HepG2 (cell line): ENCODE measurements around the gene HCN4. TPM values are rescaled to one million over a fixed set of nuclear protein-coding genes. Genes with fewer than 3 reads are reported as not detected.

Experiments used
- ATAC-seq: fragments of 200-7000 bp; cut with Tn5 transposase; 3 replicates; pipeline ENCODE4 v1.9.1; 2020; ENCODE audit warnings: mild to moderate bottlenecking, moderate library complexity
- BruUV-seq: library from RNA; stranded (reverse); fragments of 400-500 nt; replicated peaks from 2 replicates; lab custom pipeline; 2021; lab: Mats Ljungman, UMichigan
- CTCF ChIA-PET: fragments of 300-600 bp; formaldehyde crosslinking; extraction: SDS; loops from one replicate; lab custom pipeline; 2021; ENCODE audit warnings: low total read pairs, inconsistent platforms, low intra/inter-chr PET ratio; lab: Yijun Ruan, JAX
- POLR2A ChIA-PET: fragments of 350-600 bp; sonication (Branson Sonifier 250); formaldehyde crosslinking; loops from one replicate; lab custom pipeline; 2020; ENCODE audit warnings: antibody characterized with exemption, inconsistent platforms; lab: Yijun Ruan, JAX
- DNase-seq: peaks from one replicate; pipeline ENCODE4 v3.0.0-alpha.2; 2015; ENCODE audit warnings: low spot score
- FAIRE-seq: peaks from 3 replicates; lab custom pipeline; 2011; peaks lifted over from hg19 to GRCh38; lab: Jason Lieb, UNC
- H2AFZ ChIP-seq: one replicate; pipeline ENCODE4 v1.6.1; 2011; ENCODE audit warnings: low read length, inconsistent platforms
- H3K27ac ChIP-seq: fragments of 300-600 bp; 3 replicates; pipeline ENCODE4 v1.8.0; 2011; ENCODE audit warnings: mixed run types, mild to moderate bottlenecking, mixed read lengths, low read length, inconsistent platforms; ENCODE audit not compliant: insufficient read depth; ENCODE audit errors: extremely low read length
- H3K27me3 ChIP-seq, 2 experiments: fragments of 200-600 bp in 1 of 2; 2 replicates in 1 of 2; 3 replicates in 1 of 2; pipeline versions ENCODE4 v1.6.0 to v1.8.0; 2011; ENCODE audit warnings: low read length in 2 of 2, mild to moderate bottlenecking in 2 of 2, moderate library complexity in 2 of 2, inconsistent platforms in 1 of 2; ENCODE audit not compliant: insufficient read depth in 2 of 2, control insufficient read depth in 1 of 2
- H3K36me3 ChIP-seq, 2 experiments: fragments of 200-600 bp in 1 of 2; replicated peaks in 1 of 2; 2 replicates in 1 of 2; 3 replicates in 1 of 2; pipeline versions ENCODE4 v1.5.1 to v1.8.0; 2011; ENCODE audit warnings: low read length in 2 of 2, inconsistent platforms in 1 of 2; ENCODE audit not compliant: insufficient read depth in 2 of 2, control insufficient read depth in 1 of 2
- H3K4me1 ChIP-seq: 2 replicates; pipeline ENCODE4 v1.5.1; 2012; ENCODE audit warnings: low read length, inconsistent platforms; ENCODE audit not compliant: insufficient read depth
- H3K4me2 ChIP-seq: 2 replicates; pipeline ENCODE4 v1.6.0; 2011; ENCODE audit warnings: low read depth, low read length, inconsistent platforms
- H3K4me3 ChIP-seq, 3 experiments: fragments of 200-600 bp in 1 of 3; sonication (generic), shearing (Covaris generic) in 1 of 3; replicated peaks in 1 of 3; 2 replicates each; pipeline ENCODE4 v1.5.1; 2011 to 2016; ENCODE audit warnings: low read length in 3 of 3, inconsistent platforms in 2 of 3, low read depth in 2 of 3, mild to moderate bottlenecking in 2 of 3, control low read depth in 1 of 3, mixed read lengths in 1 of 3; ENCODE audit not compliant: insufficient read depth in 1 of 3
- H3K79me2 ChIP-seq: one replicate; pipeline ENCODE4 v1.6.1; 2011; ENCODE audit warnings: low read length, inconsistent platforms; ENCODE audit not compliant: insufficient read depth
- H3K9ac ChIP-seq: 2 replicates; pipeline ENCODE4 v1.6.0; 2011; ENCODE audit warnings: mild to moderate bottlenecking, low read depth, low read length, inconsistent platforms; ENCODE audit not compliant: insufficient read depth
- H3K9me3 ChIP-seq: 2 replicates; pipeline ENCODE4 v1.5.1; 2012; ENCODE audit warnings: mild to moderate bottlenecking, low read length
- H4K20me1 ChIP-seq: 2 replicates; pipeline ENCODE4 v1.6.0; 2011; ENCODE audit warnings: inconsistent platforms, mild to moderate bottlenecking, low read length, moderate library complexity; ENCODE audit not compliant: insufficient read depth
- AGO1 ChIP-seq: fragments of 200-400 bp; formaldehyde crosslinking; IDR thresholded peaks from 2 replicates; pipeline ENCODE4 v1.6.1; 2017; ENCODE audit warnings: mild to moderate bottlenecking, low read depth, low read length, moderate library complexity; ENCODE audit not compliant: poor library complexity, severe bottlenecking
- HOXA7 ChIP-seq: sonication (generic); formaldehyde crosslinking; IDR thresholded peaks from 2 replicates; pipeline ENCODE4 v1.8.1; 2022; ENCODE audit warnings: mild to moderate bottlenecking, missing genetic modification reagents, moderate library complexity
- KLF11 ChIP-seq: IDR thresholded peaks from 2 replicates; pipeline ENCODE4 v1.6.1; 2016; ENCODE audit warnings: missing compliant biosample characterization
- WGBS: methylation state at CpG from one replicate; pipeline ENCODE4 v1.1.6; 2017; ENCODE audit warnings: low lambda C conversion rate; 5-methylcytosine and 5-hydroxymethylcytosine counted together
- in situ Hi-C: cut with HindIII; loops from 2 replicates; pipeline ENCODE4 v1.10.0; 2017; ENCODE audit warnings: low pct_unique_long_range_greater_than_20kb; ENCODE audit not compliant: extremely low pct_ligation_motif_present
- intact Hi-C: fragments of 100-400 bp; cut with micrococcal nuclease; formaldehyde crosslinking; loops from one replicate; pipeline ENCODE4 v1.10.0; 2022; ENCODE audit not compliant: unreplicated experiment
- polyA plus RNA-seq, 8 experiments: library from polyadenylated mRNA; depleted of rRNA in 3 of 8; stranded (reverse) in 7 of 8; unstranded in 1 of 8; fragments of >200 nt; fragmentation: Illumina TruSeq in 4 of 8; extraction: Trizol in 4 of 8; gene quantifications; 2 replicates each; pipeline versions ENCODE4 v1.2.1 to v1.2.3, GENCODE V29; 2011 to 2016; ENCODE audit warnings: low read depth in 4 of 8, missing spikeins in 1 of 8, mixed read lengths in 1 of 8; ENCODE audit not compliant: insufficient read depth in 1 of 8
- total RNA-seq, 5 experiments: library from RNA; depleted of rRNA; stranded (reverse); fragments of >200 nt; fragmentation: Illumina TruSeq; extraction: Trizol; gene quantifications; 2 replicates each; pipeline ENCODE4 v1.2.3, GENCODE V29; 2016; ENCODE audit warnings: low read depth in 1 of 5
- TF ChIP-seq, protein P1 (sequence below), 2 experiments: sonication (generic) in 1 of 2; formaldehyde crosslinking in 1 of 2; IDR thresholded peaks; 2 replicates each; pipeline versions ENCODE4 v1.4.0 to v1.6.1; 2016 to 2020; ENCODE audit warnings: borderline replicate concordance in 1 of 2, low read depth in 1 of 2, mild to moderate bottlenecking in 1 of 2, missing genetic modification reagents in 1 of 2
- TF ChIP-seq, protein P2 (sequence below): sonication (generic); formaldehyde crosslinking; IDR thresholded peaks from 2 replicates; pipeline ENCODE4 v1.4.0; 2020; ENCODE audit warnings: mild to moderate bottlenecking, missing genetic modification reagents
- TF ChIP-seq, protein P3 (sequence below): sonication (generic); formaldehyde crosslinking; IDR thresholded peaks from 2 replicates; pipeline ENCODE4 v1.8.0; 2022; ENCODE audit warnings: mild to moderate bottlenecking, missing genetic modification reagents; ENCODE audit not compliant: insufficient replicate concordance

The HCN4 gene
- total and polyA plus RNA-seq, 2 of the 13 experiments (the other 11 are each of a cell fraction or from before 2014, with no cell fraction given): not detected

DNA sequence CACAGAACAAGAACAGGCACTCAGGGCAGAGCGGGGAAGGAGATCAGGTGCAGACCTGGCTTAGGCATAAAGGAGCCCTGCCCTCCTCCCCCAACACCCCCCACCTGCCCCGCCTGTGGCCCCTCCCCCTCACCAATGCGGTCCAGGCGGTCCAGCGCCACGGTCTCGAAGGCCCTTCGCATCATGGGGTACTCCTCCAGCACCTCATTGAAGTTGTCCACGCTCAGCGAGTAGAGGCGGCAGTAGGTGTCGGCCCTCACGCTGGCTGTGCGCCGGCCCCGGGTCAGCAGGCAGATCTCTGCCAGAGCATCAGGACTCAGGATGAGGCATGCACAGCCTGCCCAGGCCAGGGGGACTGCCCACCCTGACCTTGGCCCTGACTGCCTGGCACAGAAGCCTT is 44.8 kb downstream of the HCN4 start (continued):
- TF ChIP-seq, protein P1, sequence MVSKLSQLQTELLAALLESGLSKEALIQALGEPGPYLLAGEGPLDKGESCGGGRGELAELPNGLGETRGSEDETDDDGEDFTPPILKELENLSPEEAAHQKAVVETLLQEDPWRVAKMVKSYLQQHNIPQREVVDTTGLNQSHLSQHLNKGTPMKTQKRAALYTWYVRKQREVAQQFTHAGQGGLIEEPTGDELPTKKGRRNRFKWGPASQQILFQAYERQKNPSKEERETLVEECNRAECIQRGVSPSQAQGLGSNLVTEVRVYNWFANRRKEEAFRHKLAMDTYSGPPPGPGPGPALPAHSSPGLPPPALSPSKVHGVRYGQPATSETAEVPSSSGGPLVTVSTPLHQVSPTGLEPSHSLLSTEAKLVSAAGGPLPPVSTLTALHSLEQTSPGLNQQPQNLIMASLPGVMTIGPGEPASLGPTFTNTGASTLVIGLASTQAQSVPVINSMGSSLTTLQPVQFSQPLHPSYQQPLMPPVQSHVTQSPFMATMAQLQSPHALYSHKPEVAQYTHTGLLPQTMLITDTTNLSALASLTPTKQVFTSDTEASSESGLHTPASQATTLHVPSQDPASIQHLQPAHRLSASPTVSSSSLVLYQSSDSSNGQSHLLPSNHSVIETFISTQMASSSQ (IDR thresholded peaks at IDR 0.05; ENCODE audit: low read depth): no peak
- TF ChIP-seq, protein P1 (CRISPR knock-in tag; IDR thresholded peaks at IDR 0.05; ENCODE audit: borderline replicate concordance): no peak
- TF ChIP-seq, protein P2, sequence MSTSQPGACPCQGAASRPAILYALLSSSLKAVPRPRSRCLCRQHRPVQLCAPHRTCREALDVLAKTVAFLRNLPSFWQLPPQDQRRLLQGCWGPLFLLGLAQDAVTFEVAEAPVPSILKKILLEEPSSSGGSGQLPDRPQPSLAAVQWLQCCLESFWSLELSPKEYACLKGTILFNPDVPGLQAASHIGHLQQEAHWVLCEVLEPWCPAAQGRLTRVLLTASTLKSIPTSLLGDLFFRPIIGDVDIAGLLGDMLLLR (CRISPR knock-in tag): no peak
- TF ChIP-seq AGO1 (no peak), HOXA7 (CRISPR knock-in tag) (no peak)

DNA sequence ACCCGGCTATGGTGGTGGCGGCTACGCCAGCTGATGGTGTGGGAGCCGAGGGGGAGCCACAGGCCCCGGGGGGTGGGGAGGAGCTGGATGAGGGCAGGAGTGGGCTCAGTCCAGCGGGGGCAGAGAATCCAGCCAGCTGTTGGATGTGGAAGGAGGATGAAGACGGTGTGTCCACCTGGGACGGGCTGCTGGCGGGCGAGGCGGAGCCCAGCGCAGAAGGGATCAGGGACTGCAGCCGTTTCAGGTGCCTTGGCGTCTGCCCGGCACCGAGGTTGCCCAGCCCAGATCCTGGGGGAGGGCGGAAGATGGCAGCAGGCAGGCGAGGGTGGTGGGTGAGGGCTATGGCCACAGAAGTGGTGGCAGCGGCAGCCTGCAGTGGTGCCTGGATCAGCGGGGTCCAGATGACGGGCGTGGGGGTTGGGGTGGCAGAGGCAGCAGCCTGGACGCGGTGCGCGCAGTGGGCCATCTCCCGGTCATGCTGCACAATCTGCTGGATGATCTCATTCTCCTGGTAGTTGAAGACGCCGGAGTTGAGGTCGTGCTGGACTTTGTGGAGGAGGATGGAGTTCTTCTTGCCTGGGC is 45.3 kb downstream of the HCN4 start:
- in situ Hi-C loops (no loop called here), intact Hi-C loops (no loop called here)
- ChIA-PET CTCF (no interaction called here), POLR2A (no interaction called here)
- BruUV-seq: no TSS peak
- ATAC-seq (no peak), FAIRE-seq (no peak), DNase-seq (no peak)
- WGBS: 61% methylated on average over 30 of the region's 30 CpGs
- Histone ChIP-seq H3K9me3 (no peaks in the 10 kb centered on the region), H4K20me1 (no peaks in the 10 kb centered on the region), H3K79me2 (no peaks in the 10 kb centered on the region), H3K4me2 (no peak overlapping the region), H3K9ac (no peak overlapping the region), H3K4me3 (no peak overlapping the region), H2AFZ (no peak overlapping the region), H3K27ac (no peak overlapping the region), H3K4me1 (no peaks in the 10 kb centered on the region), H3K27me3 (peaks cover 6 to 48% of the 10 kb centered on the region in 2 experiments; a peak in 4 of 5 replicates), H3K36me3 (no peaks in the 10 kb centered on the region)
- no peak for TF ChIP-seq KLF11 (CRISPR knock-in tag)
- TF ChIP-seq, protein P3, sequence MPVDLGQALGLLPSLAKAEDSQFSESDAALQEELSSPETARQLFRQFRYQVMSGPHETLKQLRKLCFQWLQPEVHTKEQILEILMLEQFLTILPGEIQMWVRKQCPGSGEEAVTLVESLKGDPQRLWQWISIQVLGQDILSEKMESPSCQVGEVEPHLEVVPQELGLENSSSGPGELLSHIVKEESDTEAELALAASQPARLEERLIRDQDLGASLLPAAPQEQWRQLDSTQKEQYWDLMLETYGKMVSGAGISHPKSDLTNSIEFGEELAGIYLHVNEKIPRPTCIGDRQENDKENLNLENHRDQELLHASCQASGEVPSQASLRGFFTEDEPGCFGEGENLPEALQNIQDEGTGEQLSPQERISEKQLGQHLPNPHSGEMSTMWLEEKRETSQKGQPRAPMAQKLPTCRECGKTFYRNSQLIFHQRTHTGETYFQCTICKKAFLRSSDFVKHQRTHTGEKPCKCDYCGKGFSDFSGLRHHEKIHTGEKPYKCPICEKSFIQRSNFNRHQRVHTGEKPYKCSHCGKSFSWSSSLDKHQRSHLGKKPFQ (CRISPR knock-in tag): no peak
